Measurements from ENCODE around the gene FILIP1.
"Not testable (repeated sequence)": the region's sequence is repeated elsewhere in the genome, so short reads cannot be mapped to it uniquely, and the experiment has no call there.

The FILIP1 gene

DNA sequence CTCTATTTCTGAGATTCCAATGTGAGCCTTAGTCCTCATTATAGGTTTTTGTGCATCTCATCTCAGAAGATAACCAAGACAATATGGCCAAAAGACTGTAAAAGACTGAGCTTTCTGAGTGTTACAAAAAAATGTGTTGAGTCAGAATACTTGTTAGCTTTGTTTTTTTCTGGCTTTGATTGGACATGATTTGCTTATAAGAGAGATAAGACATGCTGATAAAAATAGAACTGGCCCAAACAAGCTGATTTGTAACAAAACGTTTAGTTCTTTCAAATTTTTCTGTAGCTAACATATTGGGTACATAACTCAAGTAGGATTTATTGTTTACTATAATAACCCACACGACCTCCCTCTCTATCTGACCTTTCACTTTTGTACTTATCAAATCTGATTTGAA lies 32.9 kb downstream of the FILIP1 start:
- no peak for DNase-seq (ENCODE audit: low read depth in 2 of 3, low spot score in 2 of 3)

GRCh38 chr6:75458895-75459294 lies 34.7 kb downstream of the FILIP1 start:
- no peak for DNase-seq (ENCODE audit: low read depth in 2 of 3, low spot score in 2 of 3)

GRCh38 chr6:75450903-75451302 lies 42.7 kb downstream of the FILIP1 start:
- DNase-seq (ENCODE audit: low read depth in 2 of 3, low spot score in 2 of 3), result no peak

- DNase-seq (ENCODE audit: low read depth in 2 of 3, low spot score in 2 of 3), result no peak
Measured at GRCh38 chr6:75449630-75450206, 43.9 kb downstream of the FILIP1 start.

- no peak for DNase-seq (ENCODE audit: low read depth in 2 of 3, low spot score in 2 of 3)
Measured at GRCh38 chr6:75446241-75446880, 47.2 kb downstream of the FILIP1 start.

DNA sequence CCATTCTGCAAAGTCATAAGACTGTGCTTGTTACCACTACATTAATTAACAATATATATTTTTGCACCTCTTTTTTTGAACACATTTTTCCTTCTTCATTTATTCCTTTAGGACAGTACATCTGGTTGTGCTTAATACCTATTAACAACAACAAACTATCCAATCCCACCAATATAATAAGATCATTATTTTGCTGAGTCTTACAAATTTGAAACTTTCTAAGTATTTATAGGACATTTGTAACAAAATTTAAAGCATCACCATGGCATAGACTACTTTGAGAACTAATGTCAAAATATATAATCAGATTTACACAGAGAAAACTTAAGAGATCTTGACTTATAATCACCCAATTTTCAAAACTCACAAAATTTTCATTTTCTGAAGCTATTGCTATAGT lies 47.9 kb downstream of the FILIP1 start:
- DNase-seq (ENCODE audit: low read depth in 2 of 3, low spot score in 2 of 3), result no peak

GRCh38 chr6:75444899-75445298 lies 48.7 kb downstream of the FILIP1 start:
- DNase-seq (ENCODE audit: low read depth in 2 of 3, low spot score in 2 of 3), result no peak

GRCh38 chr6:75441883-75442282 lies 51.7 kb downstream of the FILIP1 start:
- DNase-seq (ENCODE audit: low read depth in 2 of 3, low spot score in 2 of 3), result not testable (repeated sequence)

DNA sequence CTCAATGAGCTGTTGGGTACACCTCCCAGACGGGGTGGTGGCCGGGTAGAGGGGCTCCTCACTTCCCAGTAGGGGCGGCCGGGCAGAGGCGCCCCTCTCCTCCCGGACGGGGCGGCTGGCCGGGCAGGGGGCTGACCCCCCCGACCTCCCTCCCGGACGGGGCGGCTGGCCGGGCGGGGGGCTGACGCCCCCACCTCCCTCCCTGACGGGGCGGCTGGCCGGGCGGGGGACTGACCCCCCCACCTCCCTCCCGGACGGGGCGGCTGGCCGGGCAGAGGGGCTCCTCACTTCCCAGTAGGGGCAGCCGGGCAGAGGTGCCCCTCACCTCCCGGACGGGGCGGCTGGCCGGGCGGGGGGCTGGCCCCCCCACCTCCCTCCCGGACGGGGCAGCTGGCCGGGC lies 52.1 kb downstream of the FILIP1 start:
- not testable (repeated sequence) for DNase-seq (ENCODE audit: low read depth in 2 of 3, low spot score in 2 of 3)

DNA sequence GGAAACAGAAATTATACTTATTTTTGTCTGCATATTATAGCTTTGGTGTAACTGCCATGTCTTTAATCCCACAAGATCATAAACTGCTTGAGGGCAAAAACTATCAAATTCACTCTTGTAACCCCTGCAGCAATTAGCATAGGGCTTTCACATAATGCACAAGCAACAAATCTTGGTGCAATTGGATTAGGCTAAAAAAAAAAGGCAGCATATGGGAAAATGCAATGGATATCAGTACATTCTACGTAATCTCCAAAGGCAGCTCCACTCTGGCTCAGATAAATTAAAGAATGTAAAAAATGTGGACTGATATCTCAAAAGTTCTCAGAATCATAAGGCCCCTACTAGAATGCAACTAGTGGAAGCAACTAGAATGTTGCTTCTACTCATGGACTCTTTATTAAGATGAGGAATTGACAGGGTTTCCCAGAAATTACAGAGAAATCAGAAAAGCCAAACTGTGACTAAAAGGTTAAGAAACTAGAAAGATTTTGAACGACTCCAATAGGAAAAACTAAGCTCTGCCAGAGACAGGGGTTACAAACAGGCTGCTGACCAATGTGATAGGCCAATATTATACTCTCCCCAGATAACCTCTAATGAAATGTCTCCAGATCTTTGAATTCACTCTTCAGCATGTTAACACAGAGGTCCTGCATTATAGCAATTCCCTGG lies 55.0 kb downstream of the FILIP1 start:
- no peak for DNase-seq (ENCODE audit: low read depth in 2 of 3, low spot score in 2 of 3)

- DNase-seq (ENCODE audit: low read depth in 2 of 3, low spot score in 2 of 3), result no peak
Measured at GRCh38 chr6:75438013-75438431, 55.6 kb downstream of the FILIP1 start.

DNA sequence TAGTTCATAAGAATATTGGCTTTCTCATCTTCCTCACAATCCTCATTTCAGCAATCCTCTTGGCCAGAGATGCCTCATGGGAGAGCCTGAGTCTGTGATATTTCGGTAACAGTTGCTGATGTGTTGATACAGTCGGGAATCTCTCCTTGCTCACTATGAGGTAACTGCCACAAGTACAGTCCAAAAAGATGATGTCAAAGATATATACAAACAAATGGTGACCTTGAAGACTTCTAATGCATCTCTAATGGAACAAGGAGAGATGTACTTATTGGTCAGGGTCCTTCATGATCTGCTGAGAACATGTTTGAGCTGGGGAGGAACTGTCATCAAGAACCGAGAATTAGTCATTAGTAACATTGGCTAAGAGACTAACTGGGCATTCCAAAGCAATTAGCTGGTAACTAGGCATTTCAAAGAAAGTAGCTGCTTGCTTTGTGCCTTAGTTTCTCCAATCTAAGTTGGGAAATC lies 56.1 kb downstream of the FILIP1 start:
- no peak for DNase-seq (ENCODE audit: low read depth in 2 of 3, low spot score in 2 of 3)

- no peak for DNase-seq (ENCODE audit: low read depth in 2 of 3, low spot score in 2 of 3)
Measured at GRCh38 chr6:75436869-75437268, 56.7 kb downstream of the FILIP1 start.

DNA sequence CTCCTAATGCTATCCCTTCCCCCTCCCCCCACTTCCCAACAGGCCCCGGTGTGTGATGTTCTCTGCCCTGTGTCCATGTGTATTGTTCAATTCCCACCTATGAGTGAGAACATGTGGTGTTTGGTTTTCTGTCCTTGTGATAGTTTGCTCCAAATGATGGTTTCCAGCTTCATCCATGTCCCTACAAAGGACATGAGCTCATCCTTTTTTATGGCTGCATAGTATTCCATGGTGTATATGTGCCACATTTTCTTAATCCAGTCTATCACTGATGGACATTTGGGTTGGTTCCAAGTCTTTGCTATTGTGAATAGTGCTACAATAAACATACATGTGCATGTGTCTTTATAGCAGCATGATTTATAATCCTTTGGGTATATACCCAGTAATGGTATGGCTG lies 60.8 kb downstream of the FILIP1 start:
- not testable (repeated sequence) for DNase-seq (ENCODE audit: low read depth in 2 of 3, low spot score in 2 of 3)

DNA sequence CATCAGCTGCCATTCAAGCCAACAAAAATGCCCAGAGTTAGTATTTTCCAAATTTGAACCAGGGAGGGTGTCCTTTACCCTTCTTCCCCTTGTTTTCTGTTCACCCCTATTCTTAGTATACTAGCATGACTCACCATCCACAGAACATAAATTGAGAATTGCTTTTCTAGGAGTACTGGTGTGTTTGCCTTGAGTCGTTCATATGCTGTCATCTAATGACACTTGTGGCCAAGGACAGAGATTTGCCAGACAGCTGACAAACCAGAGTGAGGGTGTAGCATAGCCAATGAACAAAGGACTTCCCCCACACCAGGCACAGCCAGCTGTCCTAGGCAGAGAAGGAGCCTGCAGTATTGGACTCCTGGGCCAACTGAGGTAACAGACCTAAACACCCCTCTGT lies 62.2 kb downstream of the FILIP1 start:
- no peak for DNase-seq (ENCODE audit: low read depth in 2 of 3, low spot score in 2 of 3)

DNA sequence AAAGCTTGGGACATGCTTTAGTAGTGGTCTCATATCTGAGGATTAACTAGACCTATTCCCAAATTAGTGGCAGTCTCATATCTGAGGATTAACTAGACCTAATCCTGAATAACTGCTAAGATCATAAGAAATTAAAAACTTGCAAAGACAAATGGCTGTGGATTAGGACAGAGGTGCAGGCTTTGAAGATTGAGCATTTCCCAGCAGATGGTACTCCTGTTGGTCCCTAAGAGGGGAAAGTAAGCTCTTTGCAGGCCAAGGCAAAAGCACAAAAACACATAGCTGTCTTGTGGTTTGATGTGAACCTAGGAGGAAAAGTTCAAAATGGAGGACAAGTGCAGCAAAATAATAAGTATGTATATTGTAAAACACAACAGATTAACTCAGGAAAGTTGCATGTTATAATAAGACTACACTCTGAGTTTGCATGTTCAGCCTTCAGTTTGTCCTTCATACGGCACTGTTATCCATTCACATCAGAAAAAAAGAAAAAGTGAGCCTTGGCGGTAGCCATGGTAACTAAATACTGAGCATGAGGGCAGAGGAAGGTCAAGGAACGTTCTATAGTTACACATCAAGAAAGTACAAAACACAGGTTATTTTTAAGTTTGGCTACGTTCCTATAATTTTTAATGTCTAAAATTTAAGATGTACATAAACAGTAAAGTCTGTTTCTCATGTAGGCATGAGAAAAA lies 62.8 kb downstream of the FILIP1 start:
- no peak for DNase-seq (ENCODE audit: low read depth in 2 of 3, low spot score in 2 of 3)

GRCh38 chr6:75429061-75429703 lies 64.4 kb downstream of the FILIP1 start:
- no peak for DNase-seq (ENCODE audit: low read depth in 2 of 3, low spot score in 2 of 3)

DNA sequence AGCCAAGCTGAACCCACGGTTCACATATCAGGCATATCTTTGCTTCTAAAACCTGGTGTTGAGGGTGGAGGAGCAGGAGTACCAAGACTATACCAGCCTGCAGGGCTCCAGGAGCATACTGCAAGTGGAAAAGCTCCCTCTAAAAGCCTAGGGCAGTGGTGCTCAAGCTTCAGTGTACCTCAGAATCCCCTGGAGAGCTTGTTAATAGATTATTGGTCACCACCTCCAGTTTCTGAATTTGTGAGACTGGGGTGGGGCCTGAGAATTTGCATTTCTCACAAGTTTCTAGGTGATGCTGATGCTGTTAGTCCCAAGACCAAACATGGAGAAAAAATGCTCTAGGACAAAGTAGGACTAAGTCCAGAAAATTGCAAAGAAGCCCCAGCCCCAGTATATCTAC lies 65.4 kb downstream of the FILIP1 start:
- DNase-seq (ENCODE audit: low read depth in 2 of 3, low spot score in 2 of 3), result no peak

DNA sequence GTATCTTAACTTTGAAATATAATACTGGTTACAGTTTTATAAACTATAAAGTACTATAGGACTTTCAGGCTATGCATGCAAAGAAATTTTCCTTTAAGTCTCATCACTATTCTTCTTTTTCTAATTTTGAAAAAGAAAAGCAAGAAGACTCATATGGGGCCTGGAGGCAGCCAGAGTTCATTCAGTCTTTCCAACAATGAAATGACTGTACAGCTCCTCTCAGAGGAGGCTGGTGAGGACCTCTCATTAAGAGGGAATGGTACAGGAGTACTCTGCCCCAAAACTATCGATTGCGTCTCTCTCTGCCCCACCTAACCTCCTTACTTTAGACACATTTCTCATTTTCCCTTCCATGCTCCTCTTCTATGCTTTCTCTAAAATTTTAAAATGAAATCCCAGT lies 66.3 kb downstream of the FILIP1 start:
- no peak for DNase-seq (ENCODE audit: low read depth in 2 of 3, low spot score in 2 of 3)

DNA sequence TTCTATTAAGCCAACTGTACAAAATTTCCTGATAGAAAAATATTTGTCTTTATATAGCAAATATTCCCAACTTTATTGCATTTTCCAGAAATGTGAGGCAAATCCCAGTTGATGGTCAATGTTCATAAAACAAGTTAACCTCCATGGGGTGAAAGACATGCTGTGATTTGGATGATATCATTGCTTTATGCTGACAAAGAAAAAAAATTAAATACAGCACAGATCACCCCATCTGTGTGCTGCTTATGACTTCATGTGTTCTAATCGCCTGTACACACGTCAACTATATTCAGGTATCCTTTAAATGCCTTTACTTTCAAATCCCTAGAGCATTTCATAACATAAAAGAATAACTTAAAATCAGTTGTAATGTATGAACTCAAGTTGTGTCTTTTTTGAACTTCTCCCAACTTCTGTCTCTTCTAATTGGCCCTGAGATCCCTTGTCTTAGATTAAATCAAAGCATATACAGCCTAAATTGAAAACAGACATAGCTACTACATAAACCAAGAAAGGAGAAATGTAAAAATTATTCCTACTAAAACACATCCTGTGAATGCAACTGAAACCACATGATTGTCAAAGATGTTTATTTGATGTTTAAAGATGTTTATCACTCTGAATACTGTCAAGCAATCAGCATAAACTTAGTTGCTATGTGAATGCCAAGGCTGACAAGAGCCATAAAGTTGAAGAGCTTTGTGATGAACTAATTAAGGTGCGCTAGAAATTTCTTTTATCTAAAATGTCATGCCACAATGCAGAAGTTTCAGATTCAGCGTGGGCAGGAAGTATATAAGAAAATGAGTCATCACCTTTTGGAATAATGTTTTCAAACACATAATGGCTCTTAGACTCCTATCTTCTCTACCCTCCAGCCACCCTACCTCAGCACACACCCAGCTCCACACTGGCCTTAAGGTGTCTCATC lies 68.7 kb downstream of the FILIP1 start:
- DNase-seq (ENCODE audit: low read depth in 2 of 3, low spot score in 2 of 3), result no peak
